Activated naive CD4-positive, alpha-beta T cell treated with anti-CD3 and anti-CD28 coated beads, Interleukin-2, amount 10 ng/mL, durations not matched to agents 7 days and 5 days (primary cell): Measurements from ENCODE around the gene FER1L5.
"Not testable (repeated sequence)": the region's sequence is repeated elsewhere in the genome, so short reads cannot be mapped to it uniquely, and the experiment has no call there.

Experiments
- CTCF ChIA-PET: fragments of 350-600 bp; sonication (Branson Sonifier 250); formaldehyde crosslinking; loops from one replicate; lab custom pipeline; 2021; ENCODE audit warnings: antibody characterized with exemption; lab: Charles Lee
- DNase-seq: peaks from one replicate; pipeline ENCODE4 v3.0.0-alpha.2; 2020
- H3K27ac Mint-ChIP-seq: one replicate; pipeline ENCODE4 v1.8.0; 2021; ENCODE audit warnings: mild to moderate bottlenecking, moderate library complexity, mixed read lengths
- H3K27me3 Mint-ChIP-seq: one replicate; pipeline ENCODE4 v1.8.0; 2021; ENCODE audit warnings: mild to moderate bottlenecking, mixed read lengths
- H3K36me3 Mint-ChIP-seq: one replicate; pipeline ENCODE4 v1.8.0; 2021; ENCODE audit warnings: mixed read lengths
- H3K4me1 Mint-ChIP-seq: one replicate; pipeline ENCODE4 v1.8.0; 2021; ENCODE audit warnings: mixed read lengths
- H3K4me3 Mint-ChIP-seq: one replicate; pipeline ENCODE4 v1.8.0; 2021; ENCODE audit warnings: mild to moderate bottlenecking, moderate library complexity, mixed read lengths
- H3K9me3 Mint-ChIP-seq: one replicate; pipeline ENCODE4 v1.8.0; 2021; ENCODE audit warnings: mixed read lengths

FER1L5 gene

DNA sequence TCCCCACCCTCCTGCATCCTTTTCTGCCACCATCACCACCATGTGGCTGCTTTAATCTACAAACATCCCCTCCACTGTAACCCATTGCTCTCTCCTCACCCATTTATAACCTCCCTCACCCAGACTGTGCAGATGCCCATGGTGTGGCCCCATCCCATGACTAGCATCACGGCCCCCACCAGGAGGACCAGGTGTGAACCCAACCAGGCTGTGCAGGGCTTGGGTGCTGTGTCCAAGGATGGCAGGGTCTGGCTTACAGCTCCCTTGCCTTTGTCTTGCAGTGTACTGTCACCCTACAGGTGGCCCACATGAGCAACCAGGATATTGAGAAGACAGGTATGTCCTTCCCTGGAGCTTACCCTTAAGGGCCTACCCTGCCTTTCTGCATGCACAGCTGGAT is 6.8 kb downstream of the FER1L5 start:
- no peak for DNase-seq
- no peak overlapping the region for H3K27ac Mint-ChIP-seq

DNA sequence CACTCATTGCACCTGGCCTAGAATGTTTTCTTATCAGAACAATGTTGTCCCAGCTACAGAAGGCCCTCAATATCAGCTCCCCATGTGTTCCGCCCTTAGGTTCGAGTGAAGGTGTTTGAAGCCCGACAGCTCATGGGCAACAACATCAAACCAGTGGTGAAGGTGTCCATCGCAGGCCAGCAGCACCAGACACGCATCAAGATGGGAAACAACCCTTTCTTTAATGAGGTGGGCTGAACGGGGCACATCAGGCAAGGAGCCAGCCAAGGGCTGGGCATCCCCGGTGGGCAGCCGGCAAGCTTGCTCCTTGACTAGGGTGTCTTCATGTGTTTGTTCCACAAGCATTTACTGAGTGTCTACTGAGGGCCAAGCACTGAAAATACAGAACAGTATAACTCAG is 9.2 kb downstream of the FER1L5 start:
- H3K4me1 Mint-ChIP-seq: no peaks in the 10 kb centered on the region
- no peak overlapping the region for H3K27ac Mint-ChIP-seq
- H3K9me3 Mint-ChIP-seq: no peaks in the 10 kb centered on the region
- H3K4me3 Mint-ChIP-seq: no peak overlapping the region
- no peaks in the 10 kb centered on the region for H3K36me3 Mint-ChIP-seq
- CTCF ChIA-PET: no interaction called here
- DNase-seq: no peak
- H3K27me3 Mint-ChIP-seq: peaks cover 33% of the 10 kb centered on the region

More for the DNA sequence above, 6.8 kb downstream of the FER1L5 start:
- H3K9me3 Mint-ChIP-seq: no peaks in the 10 kb centered on the region
- no peak overlapping the region for H3K4me3 Mint-ChIP-seq
- CTCF ChIA-PET: interaction anchor here (1.0 kb wide), 1 partner anchor 113 kb away, joined by 3 read pairs; no protein-coding TSS in a partner anchor
- no peaks in the 10 kb centered on the region for H3K4me1 Mint-ChIP-seq
- peaks cover 48% of the 10 kb centered on the region for H3K27me3 Mint-ChIP-seq
- no peaks in the 10 kb centered on the region for H3K36me3 Mint-ChIP-seq

DNA sequence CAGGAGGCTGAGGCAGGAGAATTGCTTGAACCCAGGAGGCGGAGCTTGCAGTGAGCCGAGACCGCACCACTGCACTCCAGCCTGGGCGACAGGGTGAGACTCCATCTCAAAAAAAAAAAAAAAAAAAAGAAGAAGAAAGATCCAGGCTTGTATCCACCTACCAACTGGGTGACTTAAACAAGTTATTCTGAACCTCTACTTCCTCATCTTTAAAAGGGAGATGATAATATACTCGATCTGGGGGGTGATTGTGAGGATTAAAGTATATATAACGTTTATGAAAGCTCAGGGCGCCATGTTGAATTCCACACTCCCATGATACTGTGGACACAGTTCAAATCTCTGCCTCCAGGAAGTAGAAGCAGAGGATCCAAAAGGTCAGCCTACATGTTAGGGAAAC is 12.2 kb downstream of the FER1L5 start:
- H3K36me3 Mint-ChIP-seq, H3K9me3 Mint-ChIP-seq, H3K4me3 Mint-ChIP-seq, DNase-seq, H3K4me1 Mint-ChIP-seq, CTCF ChIA-PET, H3K27ac Mint-ChIP-seq: not testable (repeated sequence)
- H3K27me3 Mint-ChIP-seq: peaks cover 27% of the 10 kb centered on the region

DNA sequence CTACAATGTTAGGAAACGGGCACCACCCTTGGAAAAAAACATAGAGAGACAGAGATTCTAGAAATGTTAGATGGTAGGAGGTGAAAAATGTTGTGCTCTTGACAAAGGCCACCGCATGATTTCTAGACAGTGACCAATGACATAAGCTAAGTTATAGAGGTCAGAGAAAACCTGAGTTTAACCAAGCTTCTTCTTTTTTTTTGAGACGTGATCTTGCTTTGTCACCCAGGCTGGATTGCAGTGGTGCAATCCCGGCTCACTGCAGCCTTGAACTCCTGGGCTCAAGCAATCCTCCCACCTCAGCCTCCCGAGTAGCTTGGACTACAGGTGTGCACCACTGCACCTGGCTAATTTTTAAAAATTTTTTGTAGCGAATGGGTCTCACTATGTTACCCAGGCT is 13.0 kb downstream of the FER1L5 start:
- DNase-seq: no peak
- H3K4me1 Mint-ChIP-seq: no peaks in the 10 kb centered on the region
- CTCF ChIA-PET: no interaction called here
- H3K36me3 Mint-ChIP-seq: no peaks in the 10 kb centered on the region
- H3K9me3 Mint-ChIP-seq: no peaks in the 10 kb centered on the region
- H3K27me3 Mint-ChIP-seq: peaks cover 27% of the 10 kb centered on the region
- H3K4me3 Mint-ChIP-seq: no peak overlapping the region
- no peak overlapping the region for H3K27ac Mint-ChIP-seq

DNA sequence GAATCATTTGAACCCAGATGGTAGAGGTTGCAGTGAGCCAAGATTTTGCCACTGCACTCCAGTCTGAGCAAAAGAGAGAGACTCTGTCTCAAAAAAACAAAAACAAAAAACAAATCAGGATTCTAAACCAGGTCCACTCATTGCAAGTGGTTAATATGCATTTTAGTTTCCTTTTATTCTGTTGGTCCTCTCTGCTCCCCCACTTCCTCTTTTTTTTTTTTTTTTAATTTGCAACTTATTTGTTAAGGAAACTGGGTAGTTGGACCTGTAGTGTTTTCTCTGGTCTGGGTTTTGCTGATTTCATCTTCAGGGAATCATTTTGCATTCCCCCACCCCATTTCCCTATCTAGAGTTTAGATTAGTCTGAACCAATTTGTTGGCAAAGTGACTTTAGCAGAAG is 14.0 kb downstream of the FER1L5 start:
- Mint-ChIP-seq H3K4me3 (no peak overlapping the region), H3K36me3 (no peaks in the 10 kb centered on the region), H3K27ac (no peak overlapping the region), H3K27me3 (peaks cover 22% of the 10 kb centered on the region), H3K4me1 (no peaks in the 10 kb centered on the region), H3K9me3 (no peaks in the 10 kb centered on the region)
- DNase-seq: no peak
- CTCF ChIA-PET: no interaction called here

DNA sequence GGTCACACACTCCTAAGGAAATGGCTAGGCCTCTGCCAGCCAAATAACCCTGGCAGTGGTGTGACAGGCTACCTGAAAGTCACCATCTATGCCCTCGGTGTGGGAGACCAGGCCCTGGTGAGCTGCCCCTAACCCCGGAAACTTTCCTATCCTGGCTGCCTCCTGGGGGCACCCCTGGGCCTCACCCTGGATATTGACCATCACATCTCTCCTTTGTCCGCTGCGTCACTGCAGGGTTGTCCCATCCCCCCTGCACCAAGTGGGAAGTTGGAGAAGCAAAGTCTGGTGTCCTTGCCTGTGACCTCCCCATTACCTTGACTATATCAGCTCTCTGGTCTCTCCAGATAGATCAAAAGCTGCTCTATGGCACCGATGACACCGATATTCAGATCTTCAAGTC is 18.8 kb downstream of the FER1L5 start:
- Mint-ChIP-seq H3K36me3 (no peaks in the 10 kb centered on the region), H3K9me3 (no peaks in the 10 kb centered on the region), H3K27me3 (peaks cover 34% of the 10 kb centered on the region), H3K4me3 (no peak overlapping the region), H3K4me1 (no peaks in the 10 kb centered on the region), H3K27ac (no peak overlapping the region)
- CTCF ChIA-PET: no interaction called here
- no peak for DNase-seq

DNA sequence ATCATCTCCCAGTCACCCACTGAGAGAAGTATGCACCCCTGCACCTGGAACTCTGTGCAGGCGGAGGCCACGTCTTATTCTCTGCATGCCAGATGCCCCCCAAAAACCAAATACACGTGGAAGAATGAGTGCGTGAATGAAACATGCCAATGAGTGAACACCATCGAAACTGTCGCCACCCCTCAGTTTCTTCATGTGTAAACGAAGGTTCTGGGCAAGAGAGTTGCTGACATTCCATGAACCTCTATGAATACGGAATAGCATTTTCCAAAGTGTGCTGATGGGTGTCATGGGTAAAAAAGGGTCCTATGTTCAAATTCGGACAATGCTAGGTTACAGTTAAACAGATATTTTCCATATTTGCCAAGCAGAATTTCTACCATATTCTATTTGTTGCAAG is 19.8 kb downstream of the FER1L5 start:
- H3K36me3 Mint-ChIP-seq: no peaks in the 10 kb centered on the region
- H3K4me1 Mint-ChIP-seq: no peaks in the 10 kb centered on the region
- no peak overlapping the region for H3K27ac Mint-ChIP-seq
- no peak for DNase-seq
- H3K9me3 Mint-ChIP-seq: no peaks in the 10 kb centered on the region
- CTCF ChIA-PET: no interaction called here
- no peak overlapping the region for H3K4me3 Mint-ChIP-seq
- H3K27me3 Mint-ChIP-seq: peaks cover 34% of the 10 kb centered on the region

DNA sequence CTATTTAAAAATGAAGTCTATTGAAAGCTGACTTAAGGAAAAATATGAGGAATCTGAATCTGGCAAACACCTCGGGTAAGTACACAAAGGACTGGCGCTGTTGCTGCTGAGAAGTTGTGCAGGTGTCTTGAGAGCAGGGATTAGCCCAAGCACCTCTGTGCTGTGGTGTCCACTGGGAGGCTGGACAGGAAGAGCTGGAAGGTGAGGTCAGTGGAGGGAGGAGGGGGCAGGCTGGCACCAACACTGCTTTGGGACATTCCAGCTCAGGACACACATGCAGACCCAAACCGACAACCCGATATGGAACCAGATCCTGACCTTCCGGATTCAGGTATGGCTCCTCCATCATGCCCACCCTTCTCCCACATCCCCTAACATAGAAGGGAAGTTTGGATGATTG is 20.6 kb downstream of the FER1L5 start:
- no peak overlapping the region for H3K27ac Mint-ChIP-seq
- CTCF ChIA-PET: no interaction called here

DNA sequence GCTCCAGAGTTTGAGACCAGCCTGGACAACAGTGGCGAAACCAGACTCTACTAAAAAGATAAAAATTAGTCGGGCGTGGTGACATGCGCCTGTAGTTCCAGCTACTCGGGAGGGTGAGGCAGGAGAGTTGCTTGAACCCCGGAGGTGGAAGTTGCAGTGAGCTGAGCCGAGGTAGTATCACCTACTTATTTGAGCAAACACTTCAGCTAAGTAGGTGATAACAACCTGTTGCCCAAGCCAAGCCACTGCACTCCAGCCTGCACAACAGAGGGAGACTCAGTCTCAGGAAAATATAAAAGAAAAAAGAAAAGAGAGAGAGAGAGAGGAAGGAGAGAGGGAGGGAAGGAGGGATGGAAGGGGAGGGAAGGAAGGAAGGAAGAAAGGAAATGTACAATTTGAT is 21.3 kb downstream of the FER1L5 start:
- Mint-ChIP-seq H3K36me3 (no peaks in the 10 kb centered on the region), H3K9me3 (no peaks in the 10 kb centered on the region), H3K4me3 (no peak overlapping the region), H3K27me3 (peaks cover 36% of the 10 kb centered on the region), H3K4me1 (no peaks in the 10 kb centered on the region), H3K27ac (no peak overlapping the region)
- no peak for DNase-seq
- CTCF ChIA-PET: no interaction called here

More for the DNA sequence above, 20.6 kb downstream of the FER1L5 start:
- no peak overlapping the region for H3K4me3 Mint-ChIP-seq
- no peaks in the 10 kb centered on the region for H3K9me3 Mint-ChIP-seq
- DNase-seq: no peak
- H3K36me3 Mint-ChIP-seq: no peaks in the 10 kb centered on the region
- H3K27me3 Mint-ChIP-seq: peaks cover 34% of the 10 kb centered on the region
- H3K4me1 Mint-ChIP-seq: no peaks in the 10 kb centered on the region

DNA sequence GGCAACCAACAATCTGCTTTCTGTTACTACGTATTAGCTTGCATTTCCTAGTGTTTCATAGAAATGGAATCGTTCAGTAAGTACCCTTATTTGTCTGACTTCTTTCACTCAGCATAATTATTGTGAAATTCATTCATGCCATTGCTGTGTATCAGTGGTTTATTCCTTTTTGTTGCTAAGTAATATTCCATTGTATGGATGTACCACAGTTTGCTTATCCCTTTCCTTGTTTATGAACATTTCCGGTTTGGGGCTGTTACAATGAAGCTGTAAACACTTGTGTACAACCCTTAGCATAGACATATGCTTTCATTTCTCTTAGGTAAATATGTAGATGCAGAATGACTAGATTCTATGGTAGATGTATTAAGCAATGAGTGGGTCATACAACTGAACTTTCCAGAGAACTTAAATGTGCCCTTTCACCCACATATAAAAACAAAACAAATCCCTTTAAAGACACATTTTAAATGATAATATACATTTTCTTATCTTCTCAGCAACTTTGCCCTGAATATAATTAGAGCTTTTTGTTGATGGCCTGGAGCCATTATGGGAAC is 21.9 kb downstream of the FER1L5 start:
- no peak overlapping the region for H3K4me3 Mint-ChIP-seq
- no peaks in the 10 kb centered on the region for H3K9me3 Mint-ChIP-seq

DNA sequence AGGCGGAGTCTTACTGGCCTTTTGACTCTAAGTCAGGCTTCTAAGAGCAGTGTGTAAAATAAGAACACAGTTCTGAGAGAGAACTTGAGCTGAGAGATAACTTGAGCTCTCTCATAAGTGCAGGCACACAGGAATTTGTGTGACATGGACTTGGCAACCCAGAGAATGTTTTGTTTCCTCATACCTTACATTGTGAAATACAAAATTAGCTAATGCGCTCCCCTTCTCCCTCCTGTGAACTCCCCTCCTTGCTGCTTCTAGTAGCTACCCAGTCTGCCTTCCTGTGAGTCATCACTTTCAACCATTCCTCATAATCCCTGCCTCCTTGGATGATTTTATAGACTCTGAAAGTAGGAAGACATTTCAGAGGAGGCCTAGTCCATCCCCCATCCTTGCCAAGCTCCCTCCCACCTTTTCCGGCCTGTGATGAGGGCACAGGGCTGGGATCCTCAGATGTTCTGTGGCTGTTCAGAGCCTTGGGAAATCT is 22.6 kb downstream of the FER1L5 start:
- Mint-ChIP-seq H3K4me3 (no peak overlapping the region), H3K27ac (peak overlapping the region; percentile 13), H3K27me3 (peaks cover 37% of the 10 kb centered on the region), H3K36me3 (no peaks in the 10 kb centered on the region), H3K9me3 (no peaks in the 10 kb centered on the region), H3K4me1 (no peaks in the 10 kb centered on the region)
- CTCF ChIA-PET: no interaction called here
- DNase-seq: no peak

More for the DNA sequence above, 21.9 kb downstream of the FER1L5 start:
- Mint-ChIP-seq H3K27ac (peak overlapping the region; percentile 13), H3K27me3 (peaks cover 38% of the 10 kb centered on the region), H3K4me1 (no peaks in the 10 kb centered on the region), H3K36me3 (no peaks in the 10 kb centered on the region)
- CTCF ChIA-PET: no interaction called here
- DNase-seq: no peak

DNA sequence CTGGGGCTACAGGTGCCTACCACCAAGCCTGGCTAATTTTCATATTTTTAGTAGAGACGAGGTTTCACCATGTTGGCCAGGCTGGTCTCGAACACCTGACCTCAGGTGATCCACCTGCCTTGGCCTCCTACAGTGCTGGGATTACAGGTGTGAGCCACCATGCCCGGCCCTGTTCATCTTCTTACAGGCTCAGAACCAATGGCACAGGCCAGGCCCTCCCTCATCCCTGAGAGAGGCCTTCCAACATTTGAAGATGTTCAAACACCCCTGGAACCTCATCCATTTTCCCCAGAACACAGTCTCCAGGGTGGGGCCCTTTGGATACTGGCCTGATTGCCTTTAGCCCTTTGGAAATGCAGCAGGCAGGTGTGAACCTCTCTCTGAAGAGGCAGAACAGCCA is 23.2 kb downstream of the FER1L5 start:
- H3K4me3 Mint-ChIP-seq, CTCF ChIA-PET, H3K4me1 Mint-ChIP-seq, H3K36me3 Mint-ChIP-seq, DNase-seq, H3K27ac Mint-ChIP-seq, H3K9me3 Mint-ChIP-seq: not testable (repeated sequence)
- peaks cover 37% of the 10 kb centered on the region for H3K27me3 Mint-ChIP-seq

DNA sequence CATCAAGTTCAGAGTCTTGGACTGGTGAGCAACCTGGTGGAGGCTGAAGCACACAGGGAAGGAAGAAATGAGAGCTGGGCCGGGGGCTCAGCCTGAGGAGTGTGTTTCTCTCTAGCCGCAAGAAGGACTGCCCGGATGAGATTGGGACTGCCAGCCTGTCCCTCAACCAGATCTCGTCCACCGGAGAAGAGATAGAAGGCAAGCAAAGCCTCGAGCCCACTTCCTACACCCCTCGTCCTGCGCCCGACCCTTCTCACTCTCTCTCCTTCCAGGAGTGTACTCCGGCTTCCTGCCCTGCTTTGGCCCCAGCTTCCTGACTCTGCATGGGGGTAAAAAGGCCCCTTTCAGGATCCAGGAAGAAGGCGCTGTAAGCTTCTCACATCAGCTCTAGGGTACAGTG is 26.2 kb downstream of the FER1L5 start:
- Mint-ChIP-seq H3K4me3 (no peak overlapping the region), H3K27me3 (peaks cover 40% of the 10 kb centered on the region), H3K4me1 (no peaks in the 10 kb centered on the region), H3K9me3 (no peaks in the 10 kb centered on the region), H3K36me3 (no peaks in the 10 kb centered on the region), H3K27ac (no peak overlapping the region)
- CTCF ChIA-PET: interaction anchor here (1.1 kb wide), 1 partner anchor 132 kb away, joined by 3 read pairs; no protein-coding TSS in a partner anchor
- no peak for DNase-seq

DNA sequence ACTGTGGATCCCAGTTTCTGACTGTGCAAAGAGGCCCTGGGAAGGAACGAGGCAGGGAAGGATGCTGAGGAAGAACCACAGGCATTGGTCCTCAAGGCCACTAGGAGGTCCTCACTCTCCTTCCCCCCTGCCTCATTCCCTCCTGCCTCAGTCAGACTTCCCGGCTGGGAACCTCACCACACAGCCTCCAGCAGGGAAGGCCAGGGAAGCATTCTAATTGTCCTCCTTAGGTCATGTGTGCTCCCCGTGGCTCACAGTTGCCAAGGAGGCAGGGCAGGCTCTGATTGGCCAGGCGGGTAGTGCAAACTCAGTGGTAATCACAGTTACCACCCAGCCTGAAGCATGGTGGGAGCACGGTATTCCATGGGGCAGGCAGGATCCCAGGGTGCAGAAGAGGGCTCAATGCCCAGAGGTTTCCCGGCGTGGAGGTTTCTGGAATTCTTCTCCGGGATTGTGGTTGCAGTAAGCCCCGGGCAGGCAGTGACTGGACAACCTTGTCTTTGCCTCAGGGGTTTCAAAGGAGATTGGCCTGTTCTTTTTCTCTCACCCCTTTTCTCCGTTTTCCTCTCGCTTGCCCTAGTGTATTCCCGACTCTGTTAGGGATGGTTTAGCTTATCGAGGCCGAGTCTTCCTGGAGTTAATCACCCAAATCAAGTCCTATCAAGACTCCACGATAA is 27.1 kb downstream of the FER1L5 start:
- CTCF ChIA-PET: no interaction called here
- H3K27me3 Mint-ChIP-seq: peaks cover 38% of the 10 kb centered on the region
- no peak overlapping the region for H3K4me3 Mint-ChIP-seq
- no peaks in the 10 kb centered on the region for H3K4me1 Mint-ChIP-seq
- no peak overlapping the region for H3K27ac Mint-ChIP-seq
- no peaks in the 10 kb centered on the region for H3K9me3 Mint-ChIP-seq
- no peak for DNase-seq
- no peaks in the 10 kb centered on the region for H3K36me3 Mint-ChIP-seq

DNA sequence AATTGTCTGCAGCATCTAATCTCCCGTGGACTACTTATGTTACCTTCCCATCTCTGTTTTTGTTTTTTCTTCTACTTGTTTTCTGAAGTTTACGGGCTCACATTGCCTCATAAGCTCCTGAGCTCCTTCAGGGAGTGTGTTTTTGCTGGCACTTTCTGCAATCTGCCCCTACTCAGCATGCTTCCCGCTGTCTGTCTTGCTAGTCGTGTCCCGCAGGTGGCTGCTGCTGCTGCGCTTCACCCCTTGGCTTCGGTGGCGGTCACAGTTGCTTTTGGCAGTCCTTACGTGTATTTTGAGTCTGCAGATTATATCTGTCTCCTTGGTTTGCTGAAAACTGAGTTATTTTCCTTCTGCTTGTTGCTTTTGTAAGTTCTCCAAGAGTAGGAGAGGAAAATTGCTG is 37.3 kb downstream of the FER1L5 start:
- CTCF ChIA-PET: no interaction called here
- H3K36me3 Mint-ChIP-seq: no peaks in the 10 kb centered on the region
- no peak overlapping the region for H3K4me3 Mint-ChIP-seq
- DNase-seq: no peak
- H3K4me1 Mint-ChIP-seq: no peaks in the 10 kb centered on the region
- H3K9me3 Mint-ChIP-seq: no peaks in the 10 kb centered on the region
- H3K27ac Mint-ChIP-seq: no peak overlapping the region
- H3K27me3 Mint-ChIP-seq: peaks cover 16% of the 10 kb centered on the region
